HG03469 (cell line): ENCODE measurements around the gene TSHZ2.
"Not testable (repeated sequence)": the region's sequence is repeated elsewhere in the genome, so short reads cannot be mapped to it uniquely, and the experiment has no call there.

Experiments
- ATAC-seq: cut with Tn5 transposase; IDR thresholded peaks from one replicate; pipeline ENCODE4 v1.9.1; 2021; ENCODE audit warnings: mild to moderate bottlenecking, moderate library complexity, moderate number of reproducible peaks; ENCODE audit not compliant: unreplicated experiment

The TSHZ2 gene

GRCh38 chr20:53436927-53437326, 464.8 kb downstream of the TSHZ2 start:
- not testable (repeated sequence) for ATAC-seq

DNA sequence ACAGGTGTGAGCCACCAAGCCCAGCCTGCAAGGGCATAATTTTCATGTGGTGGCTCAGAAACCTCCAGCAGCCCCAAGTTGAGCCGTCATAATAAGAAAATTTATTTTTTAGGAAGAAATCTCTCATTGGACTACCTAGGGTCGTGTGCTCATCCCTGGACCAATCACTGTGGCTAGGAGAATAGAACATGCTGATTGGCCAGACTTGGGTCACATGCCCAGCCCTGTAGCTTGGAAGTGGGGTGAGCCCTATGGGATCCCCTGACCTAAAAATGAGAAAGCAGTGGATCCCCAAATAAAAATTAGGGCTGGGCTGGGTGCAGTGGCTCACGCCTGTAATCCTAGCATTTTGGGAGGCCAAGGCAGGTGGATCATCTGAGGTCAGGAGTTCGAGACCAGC, 466.2 kb downstream of the TSHZ2 start:
- no peak for ATAC-seq

DNA sequence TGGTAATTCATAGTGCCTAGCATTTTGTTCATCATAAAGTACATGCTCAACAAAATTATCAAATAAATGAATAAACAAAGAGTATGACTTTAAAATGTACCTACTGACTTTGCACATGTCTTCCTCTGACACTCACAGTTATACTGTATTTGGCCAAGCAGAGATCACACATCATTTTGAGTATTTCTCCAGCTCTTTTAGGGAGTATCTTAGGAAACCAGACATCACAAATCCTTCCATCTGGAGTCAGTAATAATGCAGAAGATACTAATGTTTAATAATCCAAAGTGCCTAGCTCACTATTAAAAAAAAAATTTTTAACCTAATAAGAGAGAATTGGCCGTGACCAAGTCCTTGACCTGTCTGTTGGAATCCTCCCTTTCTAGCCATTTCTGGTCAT, 466.9 kb downstream of the TSHZ2 start:
- no peak for ATAC-seq

GRCh38 chr20:53439616-53440015, 467.5 kb downstream of the TSHZ2 start:
- ATAC-seq = no peak

- ATAC-seq = no peak
These were observed 472.4 kb downstream of the TSHZ2 start for GRCh38 chr20:53444401-53445149.

- ATAC-seq = no peak
These were observed 473.2 kb downstream of the TSHZ2 start for GRCh38 chr20:53445321-53445731.

- no peak for ATAC-seq
These were observed 473.8 kb downstream of the TSHZ2 start for GRCh38 chr20:53445932-53446331.

DNA sequence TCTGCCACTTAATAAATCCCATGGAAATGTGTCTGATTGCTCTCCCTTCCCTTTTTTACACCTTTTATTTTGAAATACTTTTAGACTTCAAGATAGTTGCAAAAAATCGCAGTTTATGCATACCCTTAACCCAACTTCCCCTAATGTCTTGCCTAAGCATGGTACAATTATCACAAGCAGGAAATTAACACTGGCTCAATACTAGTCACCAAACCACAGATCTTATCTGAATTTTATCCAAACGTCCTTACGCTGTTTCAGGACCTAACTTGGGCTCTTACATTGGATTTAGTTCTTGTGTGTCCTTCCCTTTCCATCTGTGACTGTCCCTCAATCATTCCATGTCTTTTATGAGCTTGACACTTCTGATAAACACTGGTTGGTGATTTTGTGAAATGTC, 475.2 kb downstream of the TSHZ2 start:
- ATAC-seq = no peak

DNA sequence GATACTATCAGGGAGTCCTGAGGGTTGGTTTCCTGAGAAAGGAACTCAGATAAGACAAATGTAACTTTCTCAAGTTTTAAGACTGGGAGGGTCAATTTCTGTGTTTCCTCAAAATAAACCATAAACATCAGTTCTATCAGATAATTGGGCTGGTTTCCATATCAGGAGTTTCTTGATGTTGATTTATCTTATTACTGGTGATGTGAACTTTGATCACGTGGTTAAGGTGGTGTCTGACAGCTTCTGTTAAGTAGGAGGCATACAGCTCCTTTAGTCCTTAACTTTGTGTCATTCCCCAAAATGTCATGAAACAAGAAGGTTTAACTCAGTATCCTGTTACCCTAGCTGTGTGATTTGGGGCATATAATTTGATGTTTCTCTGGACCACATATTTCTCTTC, 476.3 kb downstream of the TSHZ2 start:
- no peak for ATAC-seq

DNA sequence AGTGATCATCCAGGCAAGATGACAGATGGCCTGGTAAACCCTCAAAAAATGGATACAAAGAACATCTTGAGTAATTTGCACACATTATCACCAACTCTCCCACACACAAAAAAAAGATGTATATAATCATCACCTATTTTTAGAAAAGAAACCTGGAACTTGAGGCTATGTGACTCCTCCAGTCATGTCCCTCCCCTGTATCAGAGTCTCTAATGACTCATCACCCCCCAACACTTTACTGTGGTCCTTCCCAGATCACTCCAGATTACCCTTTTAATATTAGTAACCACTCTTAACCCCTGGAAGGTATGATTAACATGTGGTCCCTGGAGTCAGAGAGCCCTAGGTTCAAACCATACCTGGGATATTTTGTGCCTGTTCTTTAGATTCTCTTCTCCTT, 476.7 kb downstream of the TSHZ2 start:
- ATAC-seq = no peak

DNA sequence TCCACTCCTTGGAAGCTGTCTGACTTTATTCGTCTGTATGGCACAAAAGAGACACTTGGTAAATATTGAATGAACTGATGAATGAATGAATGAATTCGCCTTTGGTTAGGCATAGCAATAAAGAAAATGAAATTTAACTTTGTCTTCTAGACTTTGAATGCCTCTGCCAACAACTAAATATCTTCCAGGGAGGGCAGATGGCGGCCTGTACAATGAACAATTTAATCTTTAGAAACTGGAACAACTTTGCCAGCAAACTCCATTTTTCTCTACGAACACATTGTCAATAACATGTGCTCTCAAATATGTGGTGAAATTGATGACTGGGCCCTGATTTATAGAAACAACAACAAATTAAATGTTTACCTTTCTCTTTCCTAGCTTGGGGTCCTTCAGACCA, 480.9 kb downstream of the TSHZ2 start:
- ATAC-seq = no peak

DNA sequence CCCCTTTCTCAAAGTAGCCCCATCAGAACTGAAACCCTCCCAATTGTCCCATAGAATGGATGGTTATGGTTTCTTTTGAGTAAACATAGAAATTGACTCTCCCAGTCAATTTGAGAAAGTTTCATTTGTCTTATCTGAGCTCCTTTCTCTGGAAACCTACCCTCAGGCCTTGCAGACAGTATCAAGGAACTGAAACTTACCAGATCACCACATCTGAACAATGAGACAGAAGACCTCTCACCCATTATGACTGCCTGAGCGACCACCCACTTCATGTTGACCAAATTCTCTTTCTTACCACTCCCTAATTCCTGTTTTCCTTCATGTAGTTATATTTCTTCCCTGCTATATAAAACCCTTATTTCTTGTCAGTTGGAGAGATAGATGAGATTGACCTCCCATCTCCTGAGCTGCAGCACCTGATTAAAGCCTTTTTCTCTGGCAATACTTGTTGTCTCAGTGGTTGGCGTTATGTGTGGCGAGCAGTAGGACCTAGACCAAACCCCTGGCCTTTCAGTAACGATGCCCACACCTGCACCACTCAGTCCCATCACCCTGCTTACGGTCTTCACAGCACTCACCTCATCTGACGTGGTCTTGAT, 482.6 kb downstream of the TSHZ2 start:
- ATAC-seq = no peak

GRCh38 chr20:53463101-53463972, 491.2 kb downstream of the TSHZ2 start:
- no peak for ATAC-seq

DNA sequence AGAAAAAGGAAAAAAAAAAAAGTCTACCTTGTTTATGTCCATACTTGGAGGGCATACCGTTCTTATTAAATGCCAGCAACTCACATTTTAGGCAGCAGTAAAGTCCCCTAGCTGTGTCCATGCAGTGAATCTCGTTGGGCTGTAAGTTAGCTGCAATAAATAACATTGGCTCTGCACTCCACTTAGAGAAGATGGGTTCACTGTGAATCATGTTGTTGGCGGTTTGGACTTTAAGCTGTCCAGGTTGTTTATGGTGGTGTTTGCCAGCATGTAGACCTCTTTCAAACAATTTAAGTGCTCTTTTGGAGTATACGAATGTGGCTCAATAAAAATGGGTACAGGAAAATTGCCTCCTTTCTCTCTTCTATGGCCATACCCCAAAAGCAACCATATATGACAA, 494.1 kb downstream of the TSHZ2 start:
- ATAC-seq = no peak

- no peak for ATAC-seq
These were observed 496.4 kb downstream of the TSHZ2 start for GRCh38 chr20:53468587-53468986.

GRCh38 chr20:53472859-53473258, 500.7 kb downstream of the TSHZ2 start:
- not testable (repeated sequence) for ATAC-seq

- ATAC-seq = no peak
These were observed 508.8 kb downstream of the TSHZ2 start for GRCh38 chr20:53480913-53481312.

DNA sequence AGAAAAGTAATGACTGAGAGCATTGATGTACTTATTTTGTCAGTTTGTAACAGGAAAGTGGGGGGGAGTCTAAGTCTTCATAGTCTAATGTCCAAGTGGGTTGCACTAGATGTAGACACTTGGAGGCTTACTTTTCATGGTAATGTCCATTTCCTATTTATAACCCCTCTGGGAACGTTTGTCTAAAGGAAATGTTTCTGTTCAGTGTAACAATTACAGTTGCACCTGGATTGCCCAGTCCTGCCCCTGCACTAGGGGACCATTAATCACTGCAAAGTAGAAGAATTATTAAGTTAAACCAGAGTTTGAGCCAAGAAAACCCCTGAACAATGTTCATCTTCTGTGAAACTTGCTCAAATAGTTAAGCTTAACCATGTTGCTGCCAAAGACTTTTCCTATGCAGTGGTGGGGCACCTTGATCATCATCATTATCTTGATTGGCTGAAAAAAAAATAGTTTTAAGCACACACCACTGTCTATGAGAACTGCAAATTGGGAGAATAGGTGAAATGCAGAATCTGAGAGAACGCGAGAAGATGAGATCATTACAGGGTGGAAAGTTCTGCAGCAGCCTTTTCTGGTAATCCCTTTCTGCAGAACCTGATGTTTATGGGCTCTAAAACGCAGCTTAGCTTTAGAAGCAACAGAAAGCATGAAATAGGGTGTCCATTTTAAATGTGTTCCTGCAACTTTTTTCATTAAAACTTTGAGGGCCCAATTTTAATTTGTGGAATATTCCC, 515.5 kb downstream of the TSHZ2 start:
- ATAC-seq = no peak

DNA sequence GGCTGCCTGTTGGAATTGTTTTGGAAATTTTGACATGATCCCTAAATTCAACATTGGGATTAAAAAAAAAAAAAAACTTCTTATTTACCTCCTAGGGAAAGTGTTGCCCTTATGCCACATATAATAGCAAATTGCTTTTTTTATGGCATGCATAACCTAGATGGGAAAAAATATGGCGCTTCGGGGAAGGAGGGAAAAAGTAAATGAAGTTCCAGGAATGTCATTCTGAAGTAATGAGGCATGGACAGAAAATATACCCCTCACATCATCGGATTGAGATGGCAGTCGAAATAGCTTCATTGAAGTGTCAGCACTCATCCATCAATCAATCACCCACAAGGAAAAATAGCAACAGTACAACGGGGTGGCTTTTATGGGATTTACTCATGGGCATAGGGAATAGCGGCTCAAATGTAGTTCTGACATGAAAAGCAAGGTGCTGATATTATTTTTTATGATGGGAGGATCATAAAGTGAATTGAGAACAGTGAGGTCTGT, 516.7 kb downstream of the TSHZ2 start:
- no peak for ATAC-seq

DNA sequence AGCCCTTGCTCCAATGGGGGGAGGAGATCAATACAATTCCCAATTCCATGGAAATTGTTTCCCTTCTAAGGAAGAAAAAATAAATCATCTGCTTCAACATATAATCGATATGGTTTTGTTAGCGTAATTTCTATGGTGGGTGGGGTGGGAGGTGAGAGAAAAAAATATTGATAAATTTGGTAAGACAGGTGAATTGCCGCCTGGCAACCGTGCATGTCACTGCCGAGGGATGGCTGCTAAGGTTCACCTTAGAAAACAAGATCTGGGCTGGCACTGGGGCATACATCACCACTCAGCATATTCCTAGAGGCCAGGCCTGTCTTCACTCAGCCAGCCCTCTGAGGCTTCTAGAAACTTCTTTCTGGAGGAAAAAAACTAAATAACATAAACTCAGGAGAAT, 517.4 kb downstream of the TSHZ2 start:
- ATAC-seq = no peak

DNA sequence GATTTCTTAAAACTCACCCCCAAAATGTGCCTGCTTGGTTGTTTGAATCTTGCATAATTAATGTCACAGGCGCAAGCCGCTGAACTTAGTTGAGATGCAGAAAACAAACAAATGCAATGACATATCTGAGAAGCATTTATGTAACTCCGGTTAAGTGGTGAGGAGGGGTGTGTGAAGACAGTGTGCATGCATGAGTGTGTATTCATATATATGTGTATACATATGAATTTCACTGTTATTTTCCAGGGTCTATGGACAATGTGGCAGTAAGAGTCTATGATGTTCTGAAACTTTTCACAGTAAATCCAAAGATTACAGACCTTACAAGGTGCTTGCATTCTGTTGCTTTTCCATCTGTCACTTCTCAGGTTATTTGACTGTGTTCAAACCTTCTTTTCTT, 518.5 kb downstream of the TSHZ2 start:
- no peak for ATAC-seq
